Heart right ventricle (tissue), 16 donors: ENCODE measurements around the gene NOSTRIN. TPM values are rescaled to one million over a fixed set of nuclear protein-coding genes. Genes with fewer than 3 reads are reported as not detected.

ENCODE experiments used
- ATAC-seq, 8 donors: fragments of 200-7000 bp; cut with Tn5 transposase; one replicate each; pipeline ENCODE4 v1.9.1; 2020; ENCODE audit warnings: mild to moderate bottlenecking in 8 of 8, moderate library complexity in 8 of 8, moderate number of reproducible peaks in 1 of 8
- DNase-seq, 2 donors: peaks; one replicate each; pipeline ENCODE4 v3.0.0-alpha.2; 2020
- H3K27ac ChIP-seq, 10 donors: fragments of 200-600 bp; sonication (generic) in 2 of 10; one replicate each; pipeline versions ENCODE4 v1.5.0 to v1.8.0; 2020 to 2022; ENCODE audit warnings: mild to moderate bottlenecking in 3 of 10
- H3K27me3 ChIP-seq, 7 donors: fragments of 200-600 bp; one replicate each; pipeline ENCODE4 v1.8.0; 2021 to 2022; ENCODE audit warnings: mild to moderate bottlenecking in 2 of 7
- H3K36me3 ChIP-seq, 9 donors: fragments of 200-600 bp; sonication (generic) in 1 of 9; one replicate each; pipeline versions ENCODE4 v1.5.0 to v1.8.0; 2020 to 2022; ENCODE audit warnings: mild to moderate bottlenecking in 2 of 9
- H3K4me1 ChIP-seq, 9 donors: fragments of 200-600 bp; sonication (generic) in 1 of 9; one replicate each; pipeline versions ENCODE4 v1.5.0 to v1.8.0; 2020 to 2022; ENCODE audit warnings: mild to moderate bottlenecking in 4 of 9
- H3K4me3 ChIP-seq, 10 donors: fragments of 200-600 bp; sonication (generic) in 2 of 10; one replicate each; pipeline versions ENCODE4 v1.5.0 to v1.8.0; 2020 to 2022; ENCODE audit warnings: mild to moderate bottlenecking in 7 of 10, moderate library complexity in 2 of 10
- H3K9me3 ChIP-seq, 11 donors: fragments of 200-600 bp in 10 of 11; sonication (generic) in 2 of 11; one replicate each; pipeline versions ENCODE4 v1.5.0 to v1.8.0; 2013 to 2022; ENCODE audit warnings: mild to moderate bottlenecking in 2 of 11, control low read depth in 1 of 11, moderate library complexity in 1 of 11
- CTCF ChIP-seq, 9 donors: fragments of 200-600 bp; sonication (generic) in 2 of 9; IDR thresholded peaks; one replicate each; pipeline versions ENCODE4 v1.5.0 to v1.8.0; 2021 to 2022; ENCODE audit warnings: antibody characterized with exemption in 9 of 9, mild to moderate bottlenecking in 5 of 9, moderate library complexity in 1 of 9
- WGBS, 2 donors: extraction: QIAGEN DNeasy Blood & Tissue Kit; methylation state at CpG; one replicate each; pipeline ENCODE4 v1.1.7; 2013; ENCODE audit warnings: inconsistent platforms in 1 of 2; 5-methylcytosine and 5-hydroxymethylcytosine counted together
- intact Hi-C, 10 donors: fragments of 100-400 bp; cut with DNase I; formaldehyde crosslinking; loops; one replicate each; pipeline versions ENCODE4 v1.11.1 to v1.14.2; 2022
- polyA plus RNA-seq, 2 donors: library from polyadenylated mRNA; stranded (reverse); fragments of 200-250 nt; gene quantifications; one replicate each; pipeline ENCODE4 v1.2.3, GENCODE V29; 2013
- total RNA-seq, 10 donors: library from RNA; stranded (reverse); fragmentation: NEBNext Ultra II Directional in 3 of 10; extraction: Animal tissue kit (Norgen Biotek cat#: 25700) in 3 of 10; gene quantifications; one replicate each; pipeline versions ENCODE4 v1.2.1 to v1.2.4, GENCODE V29; 2021 to 2023
- donor health status: Arrhythmogenic right ventricular cardiomyopathy.
- donor health status: ischemic (EF 13 %, LVEDD 7.1; RV severe dilation, severe dysfunction).
- donor health status: healthy with polysubstance abuse.
- donor health status: DM: no; HTN: yes; CAD: no.
- donor health status: DM: no; HTN: no; CAD: no.
- donor health status: ischemic (EF 25% LVEDD 6.9; RV normal size, moderate dysfunction).
- donor health status: ischemic (EF 25% LVEDD 5.7; RV mildly dilated, moderate dysfunction).
- donor health status: healthy.
- donor health status: DM: yes; HTN: yes; CAD: no.
- donor health status: Ischemic cardiomyopathy.
- donor health status: ischemic (EF 35%, LVEDD 5.7; RV mildly dilated, moderate dysfunction).
- donor health status: nonischemic (EF 11% LVEDD 7.7; RV severe dilation, severe dysfunction).
- donor health status: DM: yes; HTN: yes; CAD: no.
- donor health status: PGD.
- donor health status: ischemic (EF 29% LVEDD 5.4; RV normal size, mild dysfunction).
- donor health status: nonischemic (EF 23%, LVEDD 6.1; RV moderate dilation, normal function).

NOSTRIN gene
- total and polyA plus RNA-seq, 12 donors, result 5.0 to 44.6 (median 12.2) TPM

GRCh38 chr2:168782271-168782670 is 20.2 kb upstream of the NOSTRIN start:
- TF ChIP-seq CTCF (IDR thresholded peaks at IDR 0.05), result no peak
- ATAC-seq (no peak), DNase-seq (no peak)
- H3K4me1 ChIP-seq, result peaks cover 0 to 15% (median 0%) of the 10 kb centered on the region in 9 donors
- H3K27me3 ChIP-seq, result no peaks in the 10 kb centered on the region
- intact Hi-C loops, result loop anchor here in 1 of 10 donors (10.0 kb wide), 1 partner anchor 53 kb away; no protein-coding TSS in a partner anchor
- no peaks in the 10 kb centered on the region for H3K36me3 ChIP-seq
- no peak overlapping the region for H3K4me3 ChIP-seq
- WGBS, 2 donors, result 97 to 99% methylated on average over 4 of the region's 4 CpGs
- H3K27ac ChIP-seq, result no peak overlapping the region
- H3K9me3 ChIP-seq, result no peaks in the 10 kb centered on the region

GRCh38 chr2:168784993-168785392 is 17.4 kb upstream of the NOSTRIN start:
- no peak for TF ChIP-seq CTCF (IDR thresholded peaks at IDR 0.05)
- H3K36me3 ChIP-seq, result no peaks in the 10 kb centered on the region
- H3K27me3 ChIP-seq, result no peaks in the 10 kb centered on the region
- H3K4me3 ChIP-seq, result no peak overlapping the region
- no peak overlapping the region for H3K27ac ChIP-seq
- ATAC-seq (no peak), DNase-seq (no peak)
- intact Hi-C loops, result loop anchor here in 1 of 10 donors (10.0 kb wide), 1 partner anchor 50 kb away; no protein-coding TSS in a partner anchor
- H3K9me3 ChIP-seq, result no peaks in the 10 kb centered on the region
- WGBS, 2 donors, result 89 to 92% methylated on average over 3 of the region's 3 CpGs
- H3K4me1 ChIP-seq, result peaks cover 0 to 15% (median 0%) of the 10 kb centered on the region in 9 donors

- TF ChIP-seq CTCF (IDR thresholded peaks at IDR 0.05), result no peak
These were observed 15.2 kb upstream of the NOSTRIN start for GRCh38 chr2:168787098-168787781.

GRCh38 chr2:168787782-168788376 is 14.6 kb upstream of the NOSTRIN start:
- Histone ChIP-seq H3K4me3 (no peak overlapping the region), H3K9me3 (no peaks in the 10 kb centered on the region), H3K27ac (no peak overlapping the region), H3K4me1 (peaks cover 0 to 6% (median 0%) of the 10 kb centered on the region in 9 donors), H3K36me3 (no peaks in the 10 kb centered on the region), H3K27me3 (no peaks in the 10 kb centered on the region)
- no peak for TF ChIP-seq CTCF (IDR thresholded peaks at IDR 0.05)
- 90 to 95% methylated on average over 1 of the region's 1 CpG for WGBS, 2 donors
- DNase-seq (no peak), ATAC-seq (no peak)
- intact Hi-C loops, result loop anchor here in 1 of 10 donors (10.0 kb wide), 1 partner anchor 47 kb away; no protein-coding TSS in a partner anchor

More at GRCh38 chr2:168787098-168787781, 15.2 kb upstream of the NOSTRIN start:
- Histone ChIP-seq H3K27me3 (no peaks in the 10 kb centered on the region), H3K36me3 (no peaks in the 10 kb centered on the region), H3K27ac (no peak overlapping the region), H3K4me1 (peaks cover 0 to 6% (median 0%) of the 10 kb centered on the region in 9 donors), H3K4me3 (no peak overlapping the region), H3K9me3 (no peaks in the 10 kb centered on the region)
- no peak for DNase-seq
- ATAC-seq, result peak in 1 of 8 donors; percentile 29
- 87 to 93% methylated on average over 3 of the region's 3 CpGs for WGBS, 2 donors
- intact Hi-C loops, result loop anchor here in 1 of 10 donors (10.0 kb wide), 1 partner anchor 48 kb away; no protein-coding TSS in a partner anchor
